Right atrium auricular region (tissue), 2 donors: ENCODE measurements around the gene HLA-DPA1. TPM values are rescaled to one million over a fixed set of nuclear protein-coding genes. Genes with fewer than 3 reads are reported as not detected.
A peak's percentile ranks its signal among the peaks of the same experiment; 100 is the strongest.

Source experiments
- DNase-seq: peaks from one replicate; pipeline ENCODE4 v3.0.0-alpha.2; 2019; ENCODE audit warnings: low spot score
- H3K27ac ChIP-seq, 2 donors: fragments of 200-600 bp; sonication (generic); 1 replicate in 1 of 2; 2 replicates in 1 of 2; pipeline ENCODE4 v1.5.1; 2016 to 2019
- H3K27me3 ChIP-seq, 2 donors: fragments of 200-600 bp; sonication (generic); one replicate each; pipeline versions ENCODE4 v1.5.1 to v1.6.0; 2017 to 2019
- H3K36me3 ChIP-seq: fragments of 200-600 bp; sonication (generic); one replicate; pipeline ENCODE4 v1.5.1; 2016
- H3K4me1 ChIP-seq, 2 donors: fragments of 200-600 bp; sonication (generic); one replicate each; pipeline versions ENCODE4 v1.5.1 to v1.6.0; 2017 to 2019
- H3K4me3 ChIP-seq, 2 donors: fragments of 200-600 bp; sonication (generic); 1 replicate in 1 of 2; 2 replicates in 1 of 2; pipeline ENCODE4 v1.5.1; 2017 to 2019; ENCODE audit warnings: mild to moderate bottlenecking in 1 of 2, moderate library complexity in 1 of 2
- H3K9me3 ChIP-seq, 2 donors: fragments of 200-600 bp; sonication (generic); one replicate each; pipeline ENCODE4 v1.5.1; 2019
- CTCF ChIP-seq, 2 donors: fragments of 200-600 bp; sonication (generic); IDR thresholded peaks; one replicate each; pipeline ENCODE4 v1.5.1; 2019; ENCODE audit warnings: antibody characterized with exemption in 2 of 2
- total RNA-seq, 2 donors: library from RNA; depleted of rRNA; stranded (reverse); fragments of >200 nt; gene quantifications; one replicate each; pipeline ENCODE4 v1.1.0, GENCODE V29; 2016

Gene HLA-DPA1
- total RNA-seq, 2 donors from 2014 or later = 13.1 to 60.5 TPM

- H3K27me3 ChIP-seq = no peaks in the 10 kb centered on the region
- no peak overlapping the region for H3K4me3 ChIP-seq
- no peaks in the 10 kb centered on the region for H3K36me3 ChIP-seq
- peak overlapping the region; percentile 50 to 61 for H3K27ac ChIP-seq
- H3K4me1 ChIP-seq = peaks cover 0 to 7% of the 10 kb centered on the region in 2 donors
- no peak for DNase-seq
- peaks cover 0 to 3% of the 10 kb centered on the region in 2 donors for H3K9me3 ChIP-seq
- no peak for TF ChIP-seq CTCF (IDR thresholded peaks at IDR 0.05)
Measured at GRCh38 chr6:33029328-33030184, 43.9 kb downstream of the HLA-DPA1 start.

GRCh38 chr6:33028220-33028849 lies 45.1 kb downstream of the HLA-DPA1 start:
- no peak for TF ChIP-seq CTCF (IDR thresholded peaks at IDR 0.05)
- DNase-seq = no peak
- Histone ChIP-seq H3K27ac (peak overlapping the region; percentile 15 to 50), H3K4me1 (peaks cover 0 to 7% of the 10 kb centered on the region in 2 donors), H3K9me3 (no peaks in the 10 kb centered on the region), H3K27me3 (no peaks in the 10 kb centered on the region), H3K4me3 (no peak overlapping the region), H3K36me3 (no peaks in the 10 kb centered on the region)

GRCh38 chr6:33024521-33024920 lies 48.9 kb downstream of the HLA-DPA1 start:
- Histone ChIP-seq H3K36me3 (no peaks in the 10 kb centered on the region), H3K27ac (no peak overlapping the region), H3K4me3 (no peak overlapping the region), H3K27me3 (no peaks in the 10 kb centered on the region), H3K9me3 (no peaks in the 10 kb centered on the region), H3K4me1 (peaks cover 0 to 10% of the 10 kb centered on the region in 2 donors)
- no peak for DNase-seq
- no peak for TF ChIP-seq CTCF (IDR thresholded peaks at IDR 0.05)

- no peaks in the 10 kb centered on the region for H3K27me3 ChIP-seq
- no peak for DNase-seq
- H3K27ac ChIP-seq = no peak overlapping the region
- no peaks in the 10 kb centered on the region for H3K36me3 ChIP-seq
- TF ChIP-seq CTCF (IDR thresholded peaks at IDR 0.05) = no peak
- H3K4me1 ChIP-seq = peaks cover 0 to 17% of the 10 kb centered on the region in 2 donors
- H3K9me3 ChIP-seq = no peaks in the 10 kb centered on the region
- H3K4me3 ChIP-seq = no peak overlapping the region
Measured at GRCh38 chr6:33023536-33023935, 49.9 kb downstream of the HLA-DPA1 start.

GRCh38 chr6:33021917-33022316 lies 51.5 kb downstream of the HLA-DPA1 start:
- no peaks in the 10 kb centered on the region for H3K27me3 ChIP-seq
- no peak for TF ChIP-seq CTCF (IDR thresholded peaks at IDR 0.05)
- no peak overlapping the region for H3K4me3 ChIP-seq
- H3K4me1 ChIP-seq = peaks cover 0 to 29% of the 10 kb centered on the region in 2 donors
- no peak for DNase-seq
- no peaks in the 10 kb centered on the region for H3K36me3 ChIP-seq
- no peak overlapping the region for H3K27ac ChIP-seq
- H3K9me3 ChIP-seq = no peaks in the 10 kb centered on the region
